HepG2 (cell line): ENCODE measurements around the gene ARL9.

ENCODE experiments used
- BHLHE40 ChIP-seq: IDR thresholded peaks from 2 replicates; pipeline ENCODE4 v1.6.1; 2011; ENCODE audit warnings: low read length, improper control_type of control experiment
- CTCF ChIP-seq: sonication (generic); formaldehyde crosslinking; IDR thresholded peaks from 2 replicates; pipeline ENCODE4 v1.5.0; 2020; ENCODE audit warnings: mild to moderate bottlenecking, missing genetic modification reagents, moderate library complexity
- ETV6 ChIP-seq: sonication (generic); formaldehyde crosslinking; conservative IDR thresholded peaks from 2 replicates; pipeline ENCODE4 v1.4.0; 2020; ENCODE audit warnings: missing genetic modification reagents
- FOXM1 ChIP-seq: sonication (generic); formaldehyde crosslinking; IDR thresholded peaks from 2 replicates; pipeline ENCODE4 v1.5.0; 2020; ENCODE audit warnings: missing genetic modification reagents
- PHB2 ChIP-seq: fragments of 450-650 bp; IDR thresholded peaks from 2 replicates; pipeline ENCODE4 v1.6.1; 2018; ENCODE audit not compliant: partially characterized antibody
- ZNF557 ChIP-seq: sonication (generic); formaldehyde crosslinking; IDR thresholded peaks from 2 replicates; pipeline ENCODE4 v1.4.0; 2020; ENCODE audit warnings: missing genetic modification reagents
- ZNF766 ChIP-seq: sonication (generic); formaldehyde crosslinking; IDR thresholded peaks from 2 replicates; pipeline ENCODE4 v1.5.0; 2020; ENCODE audit warnings: missing genetic modification reagents, borderline replicate concordance
- TF ChIP-seq, protein P1 (sequence below): sonication (generic); formaldehyde crosslinking; IDR thresholded peaks from 2 replicates; pipeline ENCODE4 v1.5.0; 2020; ENCODE audit warnings: missing genetic modification reagents

DNA sequence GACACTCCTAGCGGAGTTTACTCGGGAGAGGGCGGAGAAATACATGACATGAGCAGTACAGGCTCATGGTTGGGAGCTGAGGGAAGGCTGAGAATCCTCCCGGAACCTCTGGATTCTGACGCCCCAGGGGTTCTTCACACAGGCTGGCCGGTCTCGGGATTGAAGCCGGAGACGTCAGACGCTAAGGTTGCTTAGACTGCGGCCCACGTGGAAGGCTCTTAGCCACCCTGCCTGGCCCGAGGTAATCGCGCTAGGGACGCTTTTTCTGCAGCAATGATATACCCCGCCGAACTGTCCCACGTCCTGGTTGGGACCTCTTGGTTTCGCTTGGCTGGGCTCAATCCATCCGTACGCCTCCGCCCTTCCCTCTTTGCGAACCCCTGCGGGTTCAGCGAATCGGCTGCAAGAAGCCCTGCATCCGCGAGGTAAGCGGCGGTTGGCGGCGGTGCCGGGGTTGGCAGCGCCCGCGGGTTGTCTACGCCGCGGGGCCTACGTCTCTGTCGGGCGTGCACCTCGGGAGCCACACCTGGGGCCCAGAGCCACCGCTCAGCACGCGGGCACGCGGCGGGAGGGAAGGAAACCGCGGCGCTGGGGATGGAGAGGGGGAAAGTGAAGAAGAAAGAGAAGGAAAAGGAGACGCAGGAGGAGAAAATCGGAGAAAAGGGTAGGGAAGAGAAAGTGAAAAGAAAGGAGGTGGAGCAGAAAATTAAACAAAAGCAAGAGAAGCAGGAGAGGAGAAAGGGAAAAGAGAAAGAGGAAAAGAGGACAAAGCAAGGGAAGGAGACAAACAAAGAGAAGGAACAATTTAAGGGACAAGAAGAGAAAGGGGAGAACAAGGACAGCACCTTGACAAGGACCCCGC lies at the start of gene ARL9:
- TF ChIP-seq, protein P1, sequence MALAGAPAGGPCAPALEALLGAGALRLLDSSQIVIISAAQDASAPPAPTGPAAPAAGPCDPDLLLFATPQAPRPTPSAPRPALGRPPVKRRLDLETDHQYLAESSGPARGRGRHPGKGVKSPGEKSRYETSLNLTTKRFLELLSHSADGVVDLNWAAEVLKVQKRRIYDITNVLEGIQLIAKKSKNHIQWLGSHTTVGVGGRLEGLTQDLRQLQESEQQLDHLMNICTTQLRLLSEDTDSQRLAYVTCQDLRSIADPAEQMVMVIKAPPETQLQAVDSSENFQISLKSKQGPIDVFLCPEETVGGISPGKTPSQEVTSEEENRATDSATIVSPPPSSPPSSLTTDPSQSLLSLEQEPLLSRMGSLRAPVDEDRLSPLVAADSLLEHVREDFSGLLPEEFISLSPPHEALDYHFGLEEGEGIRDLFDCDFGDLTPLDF = no peak
- TF ChIP-seq PHB2 = no peak
- TF ChIP-seq FOXM1 = no peak
- TF ChIP-seq CTCF = no peak
- TF ChIP-seq ZNF557 = no peak
- no peak for TF ChIP-seq BHLHE40
- no peak for TF ChIP-seq ZNF766
- no peak for TF ChIP-seq ETV6 (CRISPR knock-in tag)
